Left renal cortex interstitium (tissue), 4 donors: ENCODE measurements around the gene MITF. TPM values are rescaled to one million over a fixed set of nuclear protein-coding genes. Genes with fewer than 3 reads are reported as not detected.

Source experiments
- DNase-seq, 4 donors: peaks; one replicate each; pipeline ENCODE4 v3.0.0-alpha.2; 2013; ENCODE audit warnings: low read depth in 4 of 4, low spot score in 2 of 4, missing footprints in 1 of 4
- polyA plus RNA-seq, 4 donors: library from polyadenylated mRNA; unstranded; fragments of 120-200 nt; gene quantifications; one replicate each; pipeline ENCODE4 v1.2.1, GENCODE V29; 2013; ENCODE audit not compliant: insufficient read length in 4 of 4

Gene MITF
- polyA plus RNA-seq, 4 donors, result 37.6 to 42.5 (median 39.8) TPM

DNA sequence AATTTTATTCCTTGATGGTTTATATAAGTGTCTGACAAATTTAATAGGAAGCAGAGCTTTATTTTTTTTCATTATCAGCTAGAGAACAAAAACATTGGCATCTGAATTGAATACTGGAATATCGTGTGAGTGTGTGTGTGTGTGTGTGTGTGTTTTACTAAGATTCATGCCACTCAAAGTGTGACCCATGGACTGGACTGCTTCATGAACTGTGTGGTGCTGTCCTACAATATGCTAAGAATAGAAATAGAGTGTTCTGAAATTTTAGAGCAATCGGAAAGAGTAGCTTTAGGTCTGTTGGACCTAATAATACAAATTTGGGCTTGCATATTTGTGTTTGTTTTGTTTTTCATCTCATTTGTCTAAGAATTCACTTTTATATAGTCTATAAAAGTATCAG, 89.6 kb downstream of the MITF start:
- DNase-seq, result no peak

DNA sequence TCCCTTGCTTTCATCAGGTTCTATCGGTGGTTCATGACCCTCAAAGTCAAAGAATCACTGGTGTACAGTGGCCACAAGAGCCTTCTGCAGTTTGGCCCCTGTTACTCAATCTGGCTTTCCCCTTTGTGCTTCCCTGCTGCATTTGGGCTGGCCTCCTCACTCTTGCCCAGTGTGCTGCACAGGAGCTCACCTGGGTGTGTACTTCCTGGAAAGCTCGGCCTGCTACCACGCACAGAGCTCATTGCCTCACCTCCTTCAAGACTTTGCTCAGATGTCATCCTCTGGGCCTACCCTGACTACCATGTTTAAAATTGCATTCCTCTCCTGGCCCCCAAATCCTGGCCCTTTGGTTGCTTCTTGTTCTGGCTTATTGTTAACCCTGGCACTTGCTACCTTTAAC, 90.9 kb downstream of the MITF start:
- DNase-seq, result no peak

DNA sequence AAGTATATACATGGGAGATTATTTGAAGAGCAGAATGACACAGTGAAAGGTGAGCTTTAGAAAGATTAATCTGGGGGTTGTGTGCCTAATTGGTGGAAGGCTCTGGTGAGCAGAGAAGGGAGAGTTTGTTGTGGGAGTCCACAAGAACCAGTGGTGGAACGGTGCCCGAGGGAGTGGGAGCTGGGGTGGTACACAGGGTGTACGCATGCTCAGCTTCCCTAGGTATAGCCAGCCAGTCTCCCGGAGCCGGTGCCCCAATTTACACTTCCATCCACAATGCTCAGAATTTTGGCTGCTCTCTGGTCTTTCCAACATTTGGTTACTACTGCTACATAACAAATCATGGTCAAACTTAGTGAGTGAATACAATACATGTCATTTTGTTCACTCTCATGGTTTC, 92.5 kb downstream of the MITF start:
- DNase-seq, result no peak

DNA sequence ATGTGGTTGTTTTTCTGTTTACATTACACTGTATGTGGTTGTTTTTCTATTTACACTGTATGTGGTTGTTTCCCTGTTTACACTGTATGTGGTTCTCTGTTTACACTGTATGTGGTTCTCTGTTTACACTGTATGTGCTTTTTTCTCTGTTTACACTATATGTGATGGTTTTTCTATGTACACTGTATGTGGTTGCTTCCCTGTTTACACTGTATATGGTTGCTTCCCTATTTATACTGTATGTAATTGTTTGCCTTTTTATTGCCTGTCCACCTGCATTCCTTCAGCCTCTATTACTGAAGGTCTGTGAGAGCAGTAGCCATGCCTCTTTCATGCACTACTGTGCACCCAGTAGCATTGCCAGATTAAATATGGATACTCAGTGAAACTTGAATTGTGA, 94.3 kb downstream of the MITF start:
- DNase-seq, result no peak

DNA sequence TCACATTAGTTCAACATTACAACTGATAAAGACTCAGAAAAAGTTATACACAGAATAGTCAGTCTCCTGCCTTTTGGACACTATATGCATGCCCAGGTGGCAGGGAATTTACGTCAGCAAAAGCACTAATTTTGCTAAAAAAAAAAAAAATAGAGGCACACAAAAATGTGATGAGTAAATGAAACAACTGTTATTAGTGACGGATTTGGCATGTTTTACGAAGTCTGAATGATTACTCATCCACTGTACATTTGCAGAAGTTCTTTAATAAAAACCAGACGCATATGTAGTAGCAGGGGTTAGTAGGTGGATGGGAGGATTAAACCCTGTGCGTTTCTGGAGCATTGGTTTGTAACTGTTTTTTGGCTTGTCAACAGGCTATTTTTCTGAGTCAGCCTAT, 99.0 kb downstream of the MITF start:
- DNase-seq, result no peak

DNA sequence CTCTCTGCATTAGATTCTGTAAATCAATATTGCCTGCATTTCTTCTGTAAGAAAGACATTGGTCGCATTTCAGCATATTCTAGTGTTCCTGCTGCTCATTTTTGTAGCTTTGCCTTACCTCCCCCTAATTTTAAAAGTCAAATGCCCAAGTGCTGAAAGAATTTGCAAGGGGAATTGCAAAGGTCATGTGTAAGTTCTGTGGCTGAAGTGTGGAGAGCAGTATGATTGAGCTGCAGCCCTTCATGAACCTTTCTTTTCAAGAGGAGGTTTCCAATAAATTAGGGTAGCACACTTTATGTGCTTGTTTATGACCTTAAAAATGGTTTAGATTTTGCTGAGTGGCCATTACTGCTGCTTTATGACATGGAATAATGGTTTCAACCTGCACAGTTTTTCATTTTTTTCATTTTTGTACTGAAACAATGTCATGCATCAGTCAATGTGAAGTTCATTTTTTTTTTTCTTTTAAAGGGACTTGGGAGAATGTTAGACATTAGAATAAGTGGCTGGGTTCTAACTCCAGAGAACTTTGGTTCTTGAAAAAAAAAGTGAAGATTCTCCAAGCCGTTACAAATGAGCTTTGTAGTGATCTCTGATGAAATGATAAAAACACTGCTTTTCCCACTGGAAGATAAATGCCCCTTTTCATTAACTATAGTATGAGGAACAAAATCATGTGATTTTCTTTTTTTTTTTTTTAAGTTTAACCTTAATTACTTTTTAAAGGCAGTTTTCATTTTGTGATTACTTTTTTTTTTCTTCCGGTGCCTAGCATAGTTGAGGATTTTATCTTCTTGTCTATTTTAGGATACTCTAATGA, 99.6 kb downstream of the MITF start:
- DNase-seq, result no peak

DNA sequence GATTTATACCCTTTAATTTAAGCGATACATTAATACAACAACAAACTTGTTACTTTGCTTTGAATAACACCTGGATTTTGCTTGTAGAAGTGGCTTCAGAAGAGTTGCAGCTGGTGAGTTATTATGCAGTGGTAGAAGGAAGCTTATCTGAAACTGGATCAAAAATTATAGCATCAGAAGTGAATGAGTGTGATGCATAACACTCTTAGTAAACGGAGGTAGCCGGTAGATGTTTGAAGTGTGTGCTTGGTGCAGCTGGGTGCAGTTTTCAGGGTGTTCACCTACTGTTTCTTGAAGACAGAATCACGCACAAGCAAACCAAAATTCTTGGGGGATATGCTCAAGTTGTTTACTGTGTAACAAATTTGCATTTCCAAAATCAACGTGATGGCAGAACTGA, 103.1 kb downstream of the MITF start:
- no peak for DNase-seq

DNA sequence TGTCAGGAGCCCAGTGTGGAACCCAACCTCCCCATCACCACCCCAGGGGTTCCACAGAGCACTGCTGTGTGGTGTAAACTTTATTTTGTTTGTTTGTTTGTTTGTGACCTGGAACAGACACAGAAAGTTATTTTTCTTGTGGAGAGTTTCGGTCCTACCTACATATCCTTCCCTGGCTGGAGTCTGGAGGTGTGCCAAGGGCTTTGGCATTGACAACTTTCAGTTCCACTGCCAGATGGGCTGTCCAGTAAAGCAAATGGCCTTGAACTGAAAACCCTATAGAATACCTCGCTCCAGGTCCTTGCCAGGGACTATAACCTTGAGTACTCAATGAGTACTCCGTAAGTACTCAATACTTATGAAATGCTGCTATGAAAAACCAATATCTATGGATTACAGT, 103.5 kb downstream of the MITF start:
- DNase-seq, result no peak

DNA sequence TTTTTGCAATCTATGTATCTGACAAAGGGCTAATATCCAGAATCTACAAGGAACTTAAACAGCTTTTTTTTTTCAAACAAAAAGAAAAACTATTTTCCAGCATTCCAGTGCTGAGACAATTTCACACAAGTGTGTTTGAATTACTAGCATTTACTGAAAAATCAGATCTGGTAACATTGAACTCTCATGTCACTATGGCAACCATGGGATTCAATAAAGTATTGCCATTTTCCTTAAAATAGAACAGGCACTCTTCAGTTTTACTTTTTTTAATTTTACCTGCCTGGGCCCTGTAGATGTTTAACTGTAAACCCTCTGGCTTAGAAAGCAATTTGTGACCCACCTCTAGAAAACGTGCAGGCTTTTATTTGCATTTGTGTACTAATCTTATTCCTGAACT, 105.4 kb downstream of the MITF start:
- DNase-seq, result no peak

DNA sequence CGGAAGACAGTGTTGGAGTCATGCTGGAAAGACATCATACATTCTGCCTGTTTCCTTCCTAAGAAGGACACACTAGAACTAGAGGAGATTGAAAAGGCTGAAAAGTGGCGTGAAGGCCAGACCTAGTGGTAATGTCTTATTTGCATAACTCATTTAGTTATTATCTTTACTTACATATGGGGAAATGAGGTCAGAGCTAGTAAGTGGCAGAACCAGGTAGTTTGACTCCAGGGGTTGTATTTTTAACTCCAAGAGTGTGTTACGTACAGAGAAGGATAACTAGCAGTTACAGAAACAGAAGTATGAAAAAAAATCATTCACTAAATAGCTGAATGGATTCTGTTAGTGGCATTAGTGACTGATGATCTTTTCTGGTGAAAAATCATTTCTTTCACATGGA, 108.0 kb downstream of the MITF start:
- no peak for DNase-seq

DNA sequence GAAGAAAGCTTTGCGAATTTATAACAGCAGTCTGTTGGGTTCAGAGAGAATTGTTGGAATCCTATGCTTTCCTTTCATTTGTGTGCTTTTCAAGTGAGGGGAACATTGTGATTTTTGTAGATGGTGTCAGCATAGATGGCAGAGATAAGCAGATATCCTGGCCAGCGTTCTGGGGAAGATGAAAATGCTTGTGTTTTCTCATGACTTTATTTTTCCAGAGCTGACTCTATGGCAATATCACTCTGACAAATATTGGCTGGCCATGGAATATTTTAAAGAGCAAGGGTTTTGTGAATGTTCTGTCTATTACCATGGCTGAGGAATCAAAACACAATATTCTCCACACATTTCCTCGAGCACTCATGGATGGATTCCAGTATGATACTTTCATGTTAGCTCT, 108.8 kb downstream of the MITF start:
- no peak for DNase-seq

DNA sequence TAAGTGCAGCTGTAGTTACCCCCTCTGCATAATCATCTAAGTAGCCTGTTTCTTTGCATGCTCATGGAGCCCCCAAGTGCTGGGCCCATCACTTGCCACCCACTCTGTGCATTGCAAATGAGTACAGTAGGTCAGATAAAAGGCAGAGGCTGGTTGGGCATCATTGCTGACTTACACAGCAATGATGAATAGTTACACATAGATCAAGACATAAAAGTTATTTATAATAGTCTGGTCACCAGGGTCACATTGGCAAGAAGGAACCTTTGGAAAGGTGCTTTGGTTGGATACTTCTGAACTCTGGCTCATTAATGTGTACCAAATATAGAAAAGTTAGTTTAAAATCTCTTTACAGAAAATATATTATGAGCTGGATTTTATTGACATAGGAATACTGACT, 111.6 kb downstream of the MITF start:
- DNase-seq, result no peak

DNA sequence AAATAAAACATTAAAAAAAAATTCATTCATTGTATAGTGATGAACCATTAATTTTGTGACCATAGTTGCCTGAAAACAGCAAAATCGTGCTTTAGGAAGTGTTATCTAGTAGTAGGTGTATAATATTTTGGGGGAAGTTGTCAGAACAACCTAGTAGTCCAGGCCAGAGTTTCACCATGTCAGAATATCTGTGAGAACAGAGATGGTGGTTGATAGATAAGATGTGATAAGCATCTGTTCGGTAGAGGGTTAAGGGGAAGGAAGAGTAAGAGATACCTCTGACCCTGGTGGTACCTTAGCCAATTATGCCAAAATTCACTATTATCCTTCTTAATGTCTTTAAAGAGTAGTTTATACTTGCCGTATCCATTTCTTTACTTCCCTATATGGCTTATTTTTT, 113.8 kb downstream of the MITF start:
- DNase-seq, result no peak

DNA sequence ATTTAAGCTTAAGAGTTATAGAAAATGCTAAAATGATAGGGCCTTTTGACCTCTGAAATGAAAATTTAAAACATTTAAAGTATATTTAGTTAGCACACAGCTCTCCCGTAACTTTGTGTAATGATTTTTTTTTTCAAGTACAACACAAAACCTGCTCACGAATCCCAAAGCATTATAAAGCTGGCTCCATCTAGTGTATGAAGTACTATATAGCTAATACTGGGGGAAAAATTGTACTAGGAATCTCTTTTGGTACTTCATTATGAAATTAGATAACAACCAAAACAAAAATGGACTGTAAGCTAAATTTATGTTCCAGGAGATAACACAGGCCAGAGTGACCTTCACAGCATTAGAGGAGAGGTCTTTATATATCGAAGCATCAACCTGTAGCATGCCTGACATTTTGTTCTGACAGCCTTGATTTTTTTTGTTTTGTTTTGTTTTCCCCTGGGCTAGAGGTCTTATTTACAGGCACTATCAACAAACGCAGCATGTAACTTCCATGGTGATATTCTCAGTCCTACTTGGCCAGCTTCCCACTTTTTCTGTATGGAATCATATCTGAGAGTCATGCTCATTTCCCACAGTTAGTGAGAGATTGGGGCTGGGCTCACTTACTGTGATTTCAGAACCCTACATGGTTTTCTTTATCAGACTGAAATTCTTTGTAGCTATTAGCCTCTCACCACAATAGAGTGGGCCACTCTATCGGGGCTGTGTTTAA, 116.3 kb downstream of the MITF start:
- DNase-seq, result no peak

DNA sequence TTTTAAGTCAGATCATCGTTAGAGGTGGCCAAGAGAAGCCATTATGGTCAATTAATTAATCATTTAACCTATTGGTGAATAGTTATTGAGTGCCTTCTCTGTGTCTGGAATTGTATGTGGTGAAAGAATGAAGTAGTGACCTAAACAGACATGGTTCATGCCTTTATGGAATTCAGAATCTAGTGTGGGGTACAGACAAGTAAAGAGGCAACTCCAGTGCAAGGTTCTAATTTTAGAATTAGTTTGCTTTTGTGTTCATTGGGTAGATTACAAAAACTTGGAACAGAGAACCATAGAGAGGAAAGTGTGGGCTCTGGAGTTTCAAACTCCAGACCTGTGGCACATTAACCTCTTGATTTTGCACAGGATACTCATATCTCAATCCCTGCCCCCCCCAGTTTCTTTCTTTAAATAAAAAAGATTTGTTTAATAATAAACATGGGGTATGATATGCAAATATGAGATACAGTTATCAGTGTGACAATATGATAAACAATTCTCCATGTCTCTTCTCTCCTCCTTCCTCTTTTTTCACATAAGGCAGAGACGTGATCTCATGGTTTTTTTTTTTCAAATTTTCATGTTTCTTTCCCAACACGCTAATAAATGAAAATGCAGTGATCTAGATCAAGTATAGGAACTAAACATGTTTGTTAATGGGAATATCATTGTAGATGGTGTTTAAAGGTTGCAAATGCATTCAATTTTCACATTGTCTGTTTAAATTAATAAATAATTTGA, 117.9 kb downstream of the MITF start:
- DNase-seq, result no peak

DNA sequence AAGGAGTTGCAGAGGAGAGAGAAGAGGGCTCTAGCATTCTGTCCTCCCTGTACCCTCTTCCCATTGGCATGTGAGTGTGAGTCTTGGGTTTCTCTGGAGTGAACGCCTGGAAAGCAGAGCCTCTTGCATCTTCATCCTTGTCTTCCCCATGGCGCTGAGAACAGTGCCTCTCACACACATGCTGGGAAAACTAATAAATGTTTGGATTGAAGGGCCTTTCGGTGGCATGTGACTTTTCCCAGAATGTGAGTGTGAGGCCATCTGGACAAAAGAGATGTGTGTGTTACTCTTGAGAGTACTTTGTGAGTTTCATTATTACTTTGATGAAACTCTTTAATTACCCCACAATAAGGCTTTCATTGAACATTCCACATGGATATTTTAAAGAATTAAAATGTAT, 122.3 kb downstream of the MITF start:
- DNase-seq, result no peak

DNA sequence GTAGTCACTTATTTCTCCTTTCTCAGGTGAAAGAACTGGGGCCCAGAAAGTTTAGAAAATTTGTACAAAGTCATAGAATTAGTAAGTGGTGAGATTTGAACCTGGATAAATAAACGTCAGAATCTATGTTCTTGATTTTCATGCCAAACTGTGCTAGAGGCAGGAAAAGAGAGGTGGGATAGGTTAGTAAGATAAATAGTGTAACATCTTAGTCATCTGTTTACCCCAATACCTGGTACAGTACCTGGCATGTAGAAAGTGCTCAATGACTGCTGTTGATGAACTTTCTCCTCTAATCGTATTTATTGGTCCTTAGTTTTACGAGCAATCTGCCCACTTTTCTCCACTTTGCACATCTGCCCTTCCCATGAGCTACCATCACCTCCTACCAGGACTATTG, 124.9 kb downstream of the MITF start:
- no peak for DNase-seq

DNA sequence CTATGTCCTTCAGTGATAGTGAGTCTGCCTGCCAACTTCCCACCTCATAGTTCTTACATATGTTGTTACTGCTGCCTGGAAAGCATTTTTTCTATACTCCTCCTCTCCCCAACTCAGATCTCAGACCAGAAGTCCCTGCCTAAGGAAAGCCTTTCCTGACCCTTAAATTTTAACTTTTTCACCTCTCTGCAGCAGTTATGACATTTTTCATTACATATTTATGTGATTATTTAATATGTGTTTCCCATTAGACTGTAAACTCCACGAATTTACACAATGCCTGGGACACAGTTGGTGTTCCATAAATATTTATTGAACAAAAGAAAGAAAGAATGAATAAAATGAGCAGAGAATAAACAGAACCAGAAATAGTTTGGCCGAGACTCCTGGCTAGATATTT, 125.5 kb downstream of the MITF start:
- DNase-seq, result no peak

DNA sequence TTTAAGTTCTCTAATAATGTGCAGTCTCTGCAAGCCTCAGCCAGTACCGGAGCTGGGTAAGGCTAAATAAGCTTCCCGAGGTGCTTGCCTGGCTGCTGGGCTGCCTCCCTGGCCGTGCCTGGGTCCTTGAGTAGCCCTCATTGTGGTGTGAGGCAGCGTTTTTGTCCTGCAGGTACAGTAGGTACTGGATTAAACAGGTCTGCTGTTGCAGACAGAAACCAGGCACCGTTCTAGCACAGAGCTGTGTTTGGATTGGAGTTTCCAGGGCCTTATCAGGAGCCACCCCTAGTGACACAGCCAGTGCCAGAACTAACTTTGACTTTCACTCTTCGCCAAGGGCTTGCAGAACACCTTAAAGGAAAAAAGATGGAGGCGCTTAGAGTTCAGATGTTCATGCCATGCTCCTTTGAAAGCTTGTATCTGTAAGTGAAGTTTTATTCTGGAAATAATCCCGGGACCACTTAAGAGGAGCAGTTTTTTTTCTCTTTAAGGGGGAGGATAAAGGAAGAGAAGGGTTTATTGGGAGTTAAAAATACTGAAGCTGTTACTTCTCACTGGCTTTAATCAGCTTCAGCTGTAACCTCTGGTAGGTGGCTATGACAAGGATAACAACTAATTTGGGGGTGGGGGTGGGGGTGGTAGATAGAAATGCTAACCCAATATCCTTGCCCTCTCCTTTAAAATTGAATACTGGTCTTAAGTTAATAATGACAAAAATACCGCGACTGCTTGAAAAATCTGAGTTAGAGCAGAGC, 126.8 kb downstream of the MITF start:
- no peak for DNase-seq

DNA sequence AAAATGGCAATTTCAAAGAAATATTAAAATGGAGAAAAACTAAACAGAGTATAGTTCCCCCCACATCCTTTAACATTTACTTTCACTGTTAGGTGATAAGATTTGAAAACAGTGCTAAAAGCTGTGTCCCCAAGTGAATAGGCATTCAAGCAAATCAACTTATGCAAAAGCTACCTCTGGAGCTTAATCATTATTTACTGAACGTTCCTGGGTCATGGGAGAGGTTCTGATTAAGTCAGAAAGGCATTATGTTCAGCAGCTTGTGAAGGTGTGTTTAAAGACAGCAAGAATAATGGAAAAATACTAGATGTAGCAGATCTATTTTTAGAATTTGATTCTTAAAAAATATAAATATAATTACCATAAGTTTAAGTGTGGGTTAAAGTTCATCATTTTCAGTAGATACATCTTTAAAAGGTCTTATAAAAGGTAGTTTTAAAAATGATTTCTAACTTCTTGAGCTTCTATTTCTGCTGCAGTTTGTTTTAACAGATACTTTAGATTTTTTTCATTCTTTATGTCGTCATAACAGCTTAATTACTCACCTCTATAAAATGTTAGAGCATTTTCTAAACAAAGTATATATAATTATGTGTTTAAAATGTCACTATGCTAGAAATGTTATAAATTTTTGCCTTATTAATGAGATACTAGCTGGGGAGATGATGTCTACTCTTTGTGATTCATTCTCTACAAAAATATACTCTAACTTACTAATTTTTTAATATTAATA, 127.9 kb downstream of the MITF start:
- DNase-seq, result no peak
